ENCODE results near the gene MAD2L2. TPM values are rescaled to one million over a fixed set of nuclear protein-coding genes. Genes with fewer than 3 reads are reported as not detected.

Gene MAD2L2
- total and polyA plus RNA-seq, 9 of the 15 experiments (the other 6 are each of a cell fraction or from before 2014, with no cell fraction given) = 12.4 to 286 (median 143) TPM

DNA sequence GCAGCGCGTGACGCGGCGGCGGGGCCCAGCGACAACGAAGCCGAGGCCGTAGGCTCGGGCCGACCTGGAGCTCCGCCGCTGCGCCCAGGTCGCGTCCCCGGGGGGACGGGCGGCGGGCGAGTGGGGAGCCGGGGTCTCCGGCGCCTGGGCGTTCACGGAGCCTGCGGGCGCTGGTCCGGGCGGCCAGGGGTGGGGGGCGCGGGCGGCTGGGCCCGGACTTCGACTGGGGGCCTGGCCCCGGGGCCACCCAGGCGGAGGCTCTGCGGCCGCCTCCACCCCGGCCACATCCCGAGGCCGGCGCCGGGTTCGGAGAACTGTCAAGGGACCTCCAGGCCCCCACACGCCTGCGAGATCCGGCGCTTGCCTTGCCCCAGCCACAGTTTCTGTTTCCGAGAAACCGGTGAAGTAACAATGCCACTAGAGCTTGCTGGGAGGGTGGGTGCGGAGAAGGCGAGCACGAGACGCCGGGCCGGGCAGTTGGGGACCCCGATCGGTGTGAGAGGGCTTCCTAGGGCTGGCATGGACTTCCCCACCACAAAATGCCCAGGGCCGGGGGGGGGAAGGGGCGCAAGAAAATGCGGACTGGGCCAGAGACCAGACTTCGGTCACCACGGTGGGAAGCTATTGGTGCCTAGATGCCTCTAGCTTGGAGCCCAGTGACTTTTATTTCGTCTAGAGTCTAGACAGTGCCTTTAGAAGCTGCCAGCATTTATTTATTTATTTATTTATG is 16.4 kb downstream of the MAD2L2 start (continued):
- TF ChIP-seq UBTF (IDR thresholded peaks at IDR 0.05; ENCODE audit: borderline replicate concordance in 1 of 2, low read depth in 2 of 2, low read length in 2 of 2) (0 out of 4 replicates have a peak, but pooled peaks of 1 of the 2 experiments have one; percentile 63), ZBTB40 (IDR thresholded peaks at IDR 0.05) (peak; percentile 41; the same call in 1 of the 2 replicates), ZBTB40 (CRISPR knock-in tag; IDR thresholded peaks at IDR 0.05) (no peak), TCF15 (CRISPR knock-in tag; IDR thresholded peaks at IDR 0.05) (0 out of 2 replicates have a peak, but pooled peaks have one; percentile 26), ILF3 (IDR thresholded peaks at IDR 0.05; ENCODE audit: borderline replicate concordance) (0 out of 2 replicates have a peak, but pooled peaks have one; percentile 8), CBX8 (IDR thresholded peaks at IDR 0.05; ENCODE audit: borderline replicate concordance, extremely low read depth, low read depth, low read length, poor library complexity, severe bottlenecking) (no peak), BRD4 (IDR thresholded peaks at IDR 0.05) (no peak), HMGN3 (IDR thresholded peaks at IDR 0.05; ENCODE audit: borderline replicate concordance, extremely low read depth, insufficient read length, low read depth, low read length) (peak; percentile 1)
- TF ChIP-seq, protein P1, sequence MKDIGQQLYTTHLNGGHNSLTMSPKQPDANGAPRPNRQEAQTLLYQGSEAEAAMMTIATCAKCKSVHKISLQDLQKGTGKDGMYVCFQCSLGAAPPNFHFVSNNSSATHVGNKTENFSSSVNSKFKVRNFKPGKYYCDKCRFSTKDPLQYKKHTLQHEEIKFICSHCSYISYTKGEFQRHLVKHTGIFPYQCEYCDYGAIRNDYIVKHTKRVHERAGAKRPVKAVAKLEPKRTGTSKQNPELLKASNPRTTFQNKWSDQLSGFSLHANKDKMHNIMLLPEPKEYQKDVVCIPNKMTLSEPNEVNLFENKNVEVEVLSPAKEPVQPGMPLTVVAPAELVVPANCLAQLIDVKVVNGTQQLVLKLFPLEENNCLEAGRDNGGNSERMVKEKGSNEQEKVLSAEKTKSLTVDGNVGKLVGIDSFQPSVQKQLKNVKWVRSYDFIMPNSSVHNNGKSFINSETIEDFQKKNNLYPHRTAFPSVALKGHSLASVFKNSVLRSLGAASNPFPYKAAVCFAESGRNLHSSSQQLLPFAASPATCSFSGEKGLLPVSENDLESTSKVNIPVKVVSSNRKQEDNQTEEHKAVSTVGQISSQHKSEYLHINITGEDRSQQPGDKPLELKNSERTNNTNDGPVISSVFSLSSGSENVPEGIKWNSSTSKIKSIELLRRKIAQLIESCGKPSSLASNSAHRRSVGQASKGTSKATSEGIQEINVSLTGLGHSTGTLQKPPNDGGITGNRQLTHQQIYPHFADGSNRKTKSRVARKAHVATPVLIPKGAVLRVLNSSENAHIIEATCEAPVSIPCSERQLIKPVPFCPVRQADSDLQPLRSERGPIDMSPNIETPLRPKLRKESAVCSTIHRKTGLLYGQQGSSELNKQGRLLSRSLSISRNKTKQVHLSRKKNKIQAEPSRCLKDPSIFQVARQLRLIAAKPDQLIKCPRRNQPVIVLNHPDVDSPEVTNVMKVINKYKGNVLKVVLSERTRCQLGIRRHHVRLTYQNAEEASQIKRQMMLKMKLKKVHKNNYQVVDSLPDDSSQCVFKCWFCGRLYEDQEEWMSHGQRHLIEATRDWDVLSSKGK (CRISPR knock-in tag; IDR thresholded peaks at IDR 0.05) = peak; percentile 22; the same call in 1 of the 2 replicates
